SK-N-SH (cell line): ENCODE data around the gene METTL15. TPM values are rescaled to one million over a fixed set of nuclear protein-coding genes. Genes with fewer than 3 reads are reported as not detected.

Source experiments
- CTCF ChIA-PET: fragments of 300-600, 350-600 bp; formaldehyde crosslinking; extraction: SDS; loops from one replicate; lab custom pipeline; 2021; lab: Yijun Ruan, JAX
- POLR2A ChIA-PET: fragments of 350-600 bp; sonication (Branson Sonifier 250); formaldehyde crosslinking; extraction: SDS; loops from one replicate; lab custom pipeline; 2020; ENCODE audit warnings: antibody characterized with exemption, inconsistent platforms; lab: Yijun Ruan, JAX
- DNase-seq: peaks from one replicate; pipeline ENCODE4 v3.0.0; 2012
- H2AFZ ChIP-seq: fragments of 200-600 bp; sonication (generic); 2 replicates; pipeline ENCODE4 v1.8.1; 2016; ENCODE audit warnings: antibody characterized with exemption, mild to moderate bottlenecking, low read depth
- H3F3A ChIP-seq: fragments of 200-600 bp; sonication (generic); replicated peaks from 2 replicates; pipeline ENCODE3; 2016; ENCODE audit warnings: antibody characterized with exemption, mild to moderate bottlenecking; ENCODE audit not compliant: insufficient read depth
- H3K27ac ChIP-seq, 2 experiments: fragments of 200-500 bp in 1 of 2; fragments of 200-600 bp in 1 of 2; sonication (Bioruptor generic) in 1 of 2; sonication (generic), shearing (Covaris generic) in 1 of 2; 2 replicates each; pipeline versions ENCODE4 v1.5.1 to v1.6.1; 2014 to 2016; ENCODE audit warnings: low read depth in 2 of 2, inconsistent platforms in 1 of 2, low read length in 1 of 2, mild to moderate bottlenecking in 1 of 2, mixed read lengths in 1 of 2
- H3K27me3 ChIP-seq: fragments of 200-600 bp; sonication (generic), shearing (Covaris generic); 2 replicates; pipeline ENCODE4 v1.6.1; 2016; ENCODE audit warnings: mixed run types; ENCODE audit not compliant: insufficient read depth
- H3K36me3 ChIP-seq, 2 experiments: fragments of 200-500 bp in 1 of 2; fragments of 200-600 bp in 1 of 2; sonication (Bioruptor generic) in 1 of 2; sonication (generic) in 1 of 2; replicated peaks in 1 of 2; 2 replicates each; pipeline versions ENCODE3 to v1.5.1; 2014 to 2016; ENCODE audit warnings: low read length in 1 of 2, mild to moderate bottlenecking in 1 of 2; ENCODE audit not compliant: insufficient read depth in 2 of 2, control insufficient read depth in 1 of 2
- H3K4me1 ChIP-seq, 2 experiments: fragments of 200-500 bp in 1 of 2; fragments of 200-600 bp in 1 of 2; sonication (Bioruptor generic) in 1 of 2; sonication (generic), shearing (Covaris generic) in 1 of 2; 2 replicates each; pipeline versions ENCODE4 v1.5.1 to v1.6.1; 2014 to 2016; ENCODE audit warnings: low read depth in 1 of 2, low read length in 1 of 2, mixed run types in 1 of 2; ENCODE audit not compliant: insufficient read depth in 2 of 2, control insufficient read depth in 1 of 2
- H3K4me2 ChIP-seq: fragments of 200-600 bp; sonication (generic), shearing (Covaris generic); 2 replicates; pipeline ENCODE4 v1.6.1; 2017; ENCODE audit warnings: mixed run types
- H3K4me3 ChIP-seq, 2 experiments: fragments of 200-500 bp in 1 of 2; fragments of 200-600 bp in 1 of 2; sonication (Bioruptor generic) in 1 of 2; sonication (generic), shearing (Covaris generic) in 1 of 2; 2 replicates each; pipeline versions ENCODE4 v1.5.1 to v1.8.1; 2014 to 2016; ENCODE audit warnings: low read depth in 2 of 2, inconsistent platforms in 1 of 2, low read length in 1 of 2, mild to moderate bottlenecking in 1 of 2, mixed read lengths in 1 of 2, moderate library complexity in 1 of 2
- H3K79me2 ChIP-seq: fragments of 200-600 bp; sonication (generic); 2 replicates; pipeline ENCODE4 v1.8.1; 2017; ENCODE audit warnings: mild to moderate bottlenecking; ENCODE audit not compliant: insufficient read depth
- H3K9ac ChIP-seq: fragments of 200-600 bp; sonication (generic); 2 replicates; pipeline ENCODE4 v1.6.1; 2017; ENCODE audit warnings: mixed run types
- H3K9me2 ChIP-seq: fragments of 200-600 bp; sonication (generic); 2 replicates; pipeline ENCODE4 v1.6.1; 2017; ENCODE audit warnings: mixed run types
- H3K9me3 ChIP-seq: fragments of 200-600 bp; sonication (generic); 2 replicates; pipeline ENCODE4 v1.6.1; 2017; ENCODE audit warnings: mixed run types, mild to moderate bottlenecking, moderate library complexity
- H4K20me1 ChIP-seq: fragments of 200-600 bp; sonication (generic); 2 replicates; pipeline ENCODE4 v1.6.1; 2017; ENCODE audit warnings: mild to moderate bottlenecking, mixed run types; ENCODE audit not compliant: insufficient read depth
- ELF1 ChIP-seq: IDR thresholded peaks from 2 replicates; pipeline ENCODE4 v1.4.0; 2012
- EP300 ChIP-seq, 2 experiments: IDR thresholded peaks; 2 replicates each; pipeline versions ENCODE4 v1.4.0 to v1.6.1; 2012; ENCODE audit warnings: borderline replicate concordance in 1 of 2, low read depth in 1 of 2, low read length in 1 of 2
- FOSL2 ChIP-seq: IDR thresholded peaks from 2 replicates; pipeline ENCODE4 v1.4.0; 2012; ENCODE audit warnings: low read depth, mild to moderate bottlenecking, moderate library complexity, borderline replicate concordance
- FOXJ3 ChIP-seq: sonication (generic); formaldehyde crosslinking; IDR thresholded peaks from 2 replicates; pipeline ENCODE4 v1.5.1; 2020; ENCODE audit warnings: mild to moderate bottlenecking, missing genetic modification reagents
- FOXM1 ChIP-seq: IDR thresholded peaks from 2 replicates; pipeline ENCODE4 v1.4.0; 2012; ENCODE audit warnings: low read depth, mild to moderate bottlenecking
- GABPA ChIP-seq: IDR thresholded peaks from 2 replicates; pipeline ENCODE4 v1.4.0; 2012; ENCODE audit warnings: low read depth, mild to moderate bottlenecking
- JUND ChIP-seq: IDR thresholded peaks from 2 replicates; pipeline ENCODE4 v1.4.0; 2012
- MAX ChIP-seq: IDR thresholded peaks from 2 replicates; pipeline ENCODE4 v1.4.0; 2012; ENCODE audit warnings: low read depth
- MEF2A ChIP-seq: IDR thresholded peaks from 2 replicates; pipeline ENCODE4 v1.4.0; 2012; ENCODE audit warnings: low read depth, borderline replicate concordance
- MXI1 ChIP-seq: IDR thresholded peaks from 2 replicates; pipeline ENCODE4 v1.6.1; 2012; ENCODE audit warnings: mild to moderate bottlenecking, low read depth, low read length, improper control_type of control experiment
- NFIC ChIP-seq: IDR thresholded peaks from 2 replicates; pipeline ENCODE4 v1.4.0; 2012; ENCODE audit warnings: borderline replicate concordance
- NRF1 ChIP-seq: IDR thresholded peaks from 2 replicates; pipeline ENCODE4 v1.6.1; 2012; ENCODE audit warnings: low read depth, mild to moderate bottlenecking, low read length
- PBX3 ChIP-seq: IDR thresholded peaks from 2 replicates; pipeline ENCODE4; 2012
- POLR2AphosphoS5 ChIP-seq: IDR thresholded peaks from 2 replicates; pipeline ENCODE4 v1.6.1; 2012; ENCODE audit warnings: low read depth, low read length
- RAD21 ChIP-seq: IDR thresholded peaks from 2 replicates; pipeline ENCODE4 v1.6.1; 2012; ENCODE audit warnings: mild to moderate bottlenecking, low read length
- RCOR1 ChIP-seq: fragments of 150-350 bp; IDR thresholded peaks from 2 replicates; pipeline ENCODE4 v1.6.1; 2017; ENCODE audit warnings: antibody characterized with exemption, low read length
- SIN3A ChIP-seq: IDR thresholded peaks from 2 replicates; pipeline ENCODE4 v1.6.1; 2012; ENCODE audit warnings: low read depth, mild to moderate bottlenecking, low read length, moderate library complexity, borderline replicate concordance
- TAF1 ChIP-seq: IDR thresholded peaks from 2 replicates; pipeline ENCODE4 v1.6.1; 2012; ENCODE audit warnings: low read depth, mild to moderate bottlenecking, low read length, moderate library complexity, borderline replicate concordance
- TCF12 ChIP-seq: IDR thresholded peaks from 2 replicates; pipeline ENCODE4 v1.4.0; 2012
- USF2 ChIP-seq: fragments of 150-350 bp; IDR thresholded peaks from 2 replicates; pipeline ENCODE4 v1.6.1; 2017; ENCODE audit warnings: antibody characterized with exemption, low read length, low read depth, borderline replicate concordance
- YY1 ChIP-seq: IDR thresholded peaks from 2 replicates; pipeline ENCODE4 v1.4.0; 2012; ENCODE audit warnings: low read depth, mild to moderate bottlenecking
- ZBTB33 ChIP-seq: IDR thresholded peaks from 2 replicates; pipeline ENCODE4 v1.4.0; 2012; ENCODE audit warnings: low read depth, borderline replicate concordance
- WGBS: methylation state at CpG from one replicate; pipeline ENCODE4 v1.1.6; 2017; ENCODE audit warnings: low lambda C conversion rate; 5-methylcytosine and 5-hydroxymethylcytosine counted together
- polyA plus RNA-seq, 3 experiments: library from polyadenylated mRNA; depleted of rRNA; stranded (reverse); fragments of >200 nt; gene quantifications; 2 replicates each; pipeline ENCODE4 v1.2.3, GENCODE V29; 2012

METTL15 gene
- polyA plus RNA-seq, 1 of the 3 experiments (the other 2 are of a cell fraction): 4.7 TPM

- no peaks in the 10 kb centered on the region for H3K79me2 ChIP-seq
- H3K27me3 ChIP-seq: no peaks in the 10 kb centered on the region
- no peaks in the 10 kb centered on the region for H3K9me2 ChIP-seq
- no peak overlapping the region for H3K4me2 ChIP-seq
- H2AFZ ChIP-seq: no peak overlapping the region
- peaks cover 0 to 2% of the 10 kb centered on the region in 2 experiments for H3K36me3 ChIP-seq
- no peaks in the 10 kb centered on the region for H3K9me3 ChIP-seq
- H4K20me1 ChIP-seq: no peaks in the 10 kb centered on the region
- H3F3A ChIP-seq: no peaks in the 10 kb centered on the region
- TF ChIP-seq MAX: no peak
- no peak for TF ChIP-seq TAF1
- no peak for TF ChIP-seq EP300 (IDR thresholded peaks at IDR 0.05; ENCODE audit: borderline replicate concordance in 1 of 2, low read depth in 1 of 2, low read length in 1 of 2)
- TF ChIP-seq TCF12: no peak
- TF ChIP-seq ELF1: no peak
- no peak for TF ChIP-seq SIN3A
- TF ChIP-seq PBX3: no peak
- TF ChIP-seq ZBTB33: no peak
- no peak for TF ChIP-seq MEF2A
- no peak for TF ChIP-seq YY1
- TF ChIP-seq JUND: no peak
- TF ChIP-seq POLR2AphosphoS5: no peak
- no peak for TF ChIP-seq NRF1
- TF ChIP-seq GABPA: no peak
- no peak for TF ChIP-seq RCOR1
- no peak for TF ChIP-seq RAD21
- TF ChIP-seq USF2: no peak
- no peak for TF ChIP-seq MXI1
- ChIA-PET CTCF (no interaction called here), POLR2A (no interaction called here)
- no peak overlapping the region for H3K27ac ChIP-seq
- no peak for DNase-seq
- no peak overlapping the region for H3K9ac ChIP-seq
- no peaks in the 10 kb centered on the region for H3K4me1 ChIP-seq
- no peak overlapping the region for H3K4me3 ChIP-seq
Observed at GRCh38 chr11:28250192-28250591, 142.0 kb downstream of the METTL15 start.

GRCh38 chr11:28251257-28251656 is 143.1 kb downstream of the METTL15 start:
- Histone ChIP-seq H3K9me3 (no peaks in the 10 kb centered on the region), H3K36me3 (peaks cover 0 to 11% of the 10 kb centered on the region in 2 experiments), H3K27ac (no peak overlapping the region), H3K27me3 (no peaks in the 10 kb centered on the region), H3K9me2 (no peaks in the 10 kb centered on the region), H3K4me3 (no peak overlapping the region), H3K4me1 (no peaks in the 10 kb centered on the region), H3F3A (no peaks in the 10 kb centered on the region), H4K20me1 (no peaks in the 10 kb centered on the region), H3K9ac (no peak overlapping the region), H3K79me2 (peaks cover 3% of the 10 kb centered on the region; the same call in 1 of the 2 replicates), H3K4me2 (no peak overlapping the region), H2AFZ (no peak overlapping the region)
- WGBS: 96% methylated on average over 2 of the region's 2 CpGs
- DNase-seq: no peak
- POLR2A ChIA-PET: no interaction called here
- CTCF ChIA-PET: no interaction called here
- no peak for TF ChIP-seq PBX3
- TF ChIP-seq FOXM1: no peak
- no peak for TF ChIP-seq NRF1
- TF ChIP-seq MAX: no peak
- no peak for TF ChIP-seq MEF2A
- TF ChIP-seq MXI1: no peak
- TF ChIP-seq FOSL2: no peak
- TF ChIP-seq FOXJ3: no peak
- no peak for TF ChIP-seq TAF1
- no peak for TF ChIP-seq RCOR1
- TF ChIP-seq NFIC: no peak
- no peak for TF ChIP-seq USF2
- no peak for TF ChIP-seq SIN3A
